Left ventricle myocardium inferior (tissue), 1 donor: ENCODE measurements around the gene CCDC12. TPM values are rescaled to one million over a fixed set of nuclear protein-coding genes. Genes with fewer than 3 reads are reported as not detected.
A peak's percentile ranks its signal among the peaks of the same experiment; 100 is the strongest.

ENCODE experiments used
- DNase-seq: peaks from one replicate; pipeline ENCODE4 v3.0.0-alpha.2; 2020
- H3K27ac ChIP-seq: fragments of 200-600 bp; replicated peaks from 2 replicates; pipeline ENCODE4 v1.8.0; 2021
- H3K27me3 ChIP-seq: fragments of 200-600 bp; 2 replicates; pipeline ENCODE4 v1.8.0; 2021; ENCODE audit warnings: low read depth
- H3K36me3 ChIP-seq: fragments of 200-600 bp; 2 replicates; pipeline ENCODE4 v1.8.0; 2021
- H3K4me1 ChIP-seq: fragments of 200-600 bp; 2 replicates; pipeline ENCODE4 v1.8.0; 2021
- H3K4me3 ChIP-seq: fragments of 200-600 bp; 2 replicates; pipeline ENCODE4 v1.8.0; 2021; ENCODE audit warnings: mild to moderate bottlenecking, moderate library complexity
- H3K9me3 ChIP-seq: fragments of 200-600 bp; replicated peaks from 2 replicates; pipeline ENCODE4 v1.8.0; 2021
- CTCF ChIP-seq: fragments of 200-600 bp; IDR thresholded peaks from 2 replicates; pipeline ENCODE4 v1.8.0; 2021; ENCODE audit warnings: antibody characterized with exemption, mild to moderate bottlenecking, borderline replicate concordance
- intact Hi-C: fragments of 100-400 bp; cut with micrococcal nuclease; formaldehyde crosslinking; loops from one replicate; pipeline ENCODE4 v1.11.0; 2022
- total RNA-seq: library from RNA; stranded (reverse); fragmentation: NEBNext Ultra II Directional; extraction: Animal tissue kit (Norgen Biotek cat#: 25700); gene quantifications from one replicate; pipeline ENCODE4 v1.2.1, GENCODE V29; 2021
- donor health status: DM: no; HTN: yes; CAD: no; lungs with severe emphysema.

CCDC12 gene
- total RNA-seq, 1 donor from 2014 or later = 31.0 TPM

DNA sequence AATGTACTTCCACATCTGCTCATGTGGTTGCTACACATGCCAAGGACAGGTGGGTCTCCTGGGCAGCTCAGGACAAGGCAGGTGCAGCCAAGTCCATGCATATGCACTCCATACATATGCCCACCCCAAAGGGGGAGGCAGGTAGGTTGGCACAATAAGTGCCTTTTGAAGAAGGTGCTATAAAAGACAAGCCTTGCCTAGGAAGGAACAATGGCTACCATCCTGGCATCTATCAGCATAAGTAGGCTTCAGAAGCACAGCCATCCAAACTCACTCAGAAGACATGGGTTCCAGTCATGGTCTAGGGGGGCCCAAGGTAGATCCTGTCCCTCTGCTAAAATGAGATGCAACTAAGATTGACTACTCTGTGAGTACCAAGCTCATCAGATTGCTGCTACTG lies 37.5 kb upstream of the CCDC12 start:
- TF ChIP-seq CTCF = no peak
- H3K27me3 ChIP-seq = no peaks in the 10 kb centered on the region
- H3K36me3 ChIP-seq = peaks cover 31% of the 10 kb centered on the region
- H3K9me3 ChIP-seq = no peaks in the 10 kb centered on the region
- no peak overlapping the region for H3K27ac ChIP-seq
- peaks cover 20% of the 10 kb centered on the region for H3K4me1 ChIP-seq
- no peak for DNase-seq
- intact Hi-C loops = no loop called here
- H3K4me3 ChIP-seq = no peak overlapping the region

DNA sequence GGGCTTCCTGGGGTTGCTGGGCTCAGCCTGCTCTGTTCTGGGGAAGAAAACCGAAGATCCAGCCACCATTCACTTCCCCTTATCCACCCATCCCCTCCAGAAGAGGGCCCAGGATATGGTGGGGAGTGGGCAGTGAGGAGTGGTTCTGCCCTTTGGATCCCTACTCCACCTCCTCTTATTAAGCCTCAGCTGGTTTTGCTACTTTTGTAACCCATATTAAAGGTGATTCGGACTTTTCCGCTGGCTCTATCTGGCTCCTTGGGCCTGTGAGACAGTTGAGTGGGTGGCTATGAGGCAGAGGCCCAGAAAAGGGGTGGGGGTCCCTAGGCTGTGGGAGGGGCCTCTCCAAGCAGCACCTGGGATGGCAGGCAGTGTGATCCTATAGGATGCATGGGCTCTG lies 36.7 kb upstream of the CCDC12 start:
- Histone ChIP-seq H3K4me1 (peaks cover 25% of the 10 kb centered on the region), H3K4me3 (no peak overlapping the region), H3K36me3 (peaks cover 24% of the 10 kb centered on the region), H3K27ac (no peak overlapping the region), H3K9me3 (no peaks in the 10 kb centered on the region), H3K27me3 (no peaks in the 10 kb centered on the region)
- DNase-seq = no peak
- intact Hi-C loops = no loop called here
- no peak for TF ChIP-seq CTCF

DNA sequence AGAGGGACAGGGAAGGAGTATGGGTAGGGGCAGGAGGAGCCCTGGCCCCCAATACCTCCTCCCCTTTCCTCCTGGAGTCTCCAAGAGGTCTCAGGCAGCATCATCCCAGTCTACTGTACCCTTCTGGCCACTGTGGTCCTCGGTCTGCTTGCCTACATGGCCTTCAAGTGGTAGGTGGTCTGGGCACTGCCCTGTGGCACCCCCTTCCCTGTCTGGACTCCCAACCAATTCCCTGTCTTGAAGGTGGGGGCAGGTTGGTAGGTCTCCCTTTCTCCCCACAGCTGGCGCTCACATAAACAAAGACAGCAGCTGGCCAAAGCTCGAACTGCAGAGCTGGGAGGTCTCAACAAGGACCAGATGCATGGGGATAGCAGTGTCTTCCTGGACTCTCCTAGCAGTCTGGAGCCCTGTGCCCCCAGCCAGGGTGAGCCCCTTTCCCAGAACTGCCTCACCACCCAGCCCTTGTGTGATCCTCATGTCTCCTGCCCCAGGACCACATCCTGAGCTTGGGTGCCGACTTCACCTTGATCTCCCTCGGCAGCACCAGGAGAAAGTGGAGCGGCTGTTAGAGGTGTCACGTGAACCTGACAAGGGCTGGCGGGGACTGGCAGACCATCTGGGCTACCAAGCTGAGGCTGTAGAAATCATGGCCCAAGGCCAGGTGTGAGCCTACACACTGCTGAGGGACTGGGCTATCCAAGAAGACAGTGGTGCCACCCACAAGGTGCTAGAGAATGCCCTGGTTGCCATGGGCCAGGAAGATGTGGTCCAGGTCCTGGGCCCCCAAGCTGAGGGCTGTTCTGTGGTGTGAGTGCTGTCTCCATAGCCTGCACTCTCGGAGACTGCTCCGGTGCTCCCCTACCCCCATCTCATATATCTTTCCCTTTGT lies 36.0 kb upstream of the CCDC12 start:
- DNase-seq = peak; percentile 20
- peaks cover 17% of the 10 kb centered on the region for H3K36me3 ChIP-seq
- intact Hi-C loops = no loop called here

GRCh38 chr3:47011371-47011770 lies 34.8 kb upstream of the CCDC12 start:
- Histone ChIP-seq H3K27me3 (no peaks in the 10 kb centered on the region), H3K4me3 (no peak overlapping the region), H3K36me3 (peaks cover 7% of the 10 kb centered on the region), H3K4me1 (peaks cover 25% of the 10 kb centered on the region), H3K9me3 (no peaks in the 10 kb centered on the region), H3K27ac (no peak overlapping the region)
- TF ChIP-seq CTCF = no peak
- intact Hi-C loops = no loop called here
- DNase-seq = no peak

More for the DNA sequence above, 36.0 kb upstream of the CCDC12 start:
- Histone ChIP-seq H3K4me3 (no peak overlapping the region), H3K4me1 (peaks cover 25% of the 10 kb centered on the region), H3K27ac (no peak overlapping the region), H3K27me3 (no peaks in the 10 kb centered on the region), H3K9me3 (no peaks in the 10 kb centered on the region)
- TF ChIP-seq CTCF = no peak

DNA sequence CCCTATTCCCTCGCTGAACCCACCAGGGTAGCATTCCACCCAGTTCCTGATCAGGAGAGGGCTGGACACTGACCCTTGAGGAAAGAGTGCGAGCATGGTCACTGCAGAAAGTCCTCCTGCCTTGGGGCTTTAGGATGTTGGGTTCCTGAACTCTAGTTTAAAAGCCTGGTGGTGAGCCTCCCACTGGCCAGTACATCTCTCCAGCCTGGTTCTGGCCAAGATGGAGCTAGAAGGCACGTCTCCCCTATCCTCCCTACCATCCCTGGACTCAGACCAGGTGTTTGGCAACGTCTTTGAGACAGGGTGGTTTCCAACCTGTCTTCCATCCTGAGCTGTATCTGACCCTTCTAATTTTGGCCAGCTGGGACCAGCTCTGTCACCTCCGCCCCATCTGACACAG lies 34.4 kb upstream of the CCDC12 start:
- Histone ChIP-seq H3K27me3 (no peaks in the 10 kb centered on the region), H3K27ac (no peak overlapping the region), H3K36me3 (peaks cover 7% of the 10 kb centered on the region), H3K9me3 (no peaks in the 10 kb centered on the region), H3K4me1 (peaks cover 25% of the 10 kb centered on the region), H3K4me3 (no peak overlapping the region)
- intact Hi-C loops = no loop called here
- DNase-seq = no peak
- TF ChIP-seq CTCF = no peak
